Stimulated activated memory B cell treated with anti-CD40 and anti-IgM and Interleukin-4, amounts not matched to agents 10 μg/mL and 1 μg/mL and 100 μg/mL, for 72 hours (primary cell): ENCODE results near the gene SCARF1.

Source experiments
- ATAC-seq: fragments of 150-1000 bp; cut with Tn5 transposase; 2 replicates; pipeline ENCODE4 v1.10.0; 2021
- H3K27ac Mint-ChIP-seq: one replicate; pipeline ENCODE4 v1.8.0; 2022; ENCODE audit warnings: mild to moderate bottlenecking, mixed read lengths
- H3K27me3 Mint-ChIP-seq: one replicate; pipeline ENCODE4 v1.8.0; 2022; ENCODE audit warnings: mixed read lengths
- H3K36me3 Mint-ChIP-seq: one replicate; pipeline ENCODE4 v1.8.0; 2022; ENCODE audit warnings: mixed read lengths
- H3K4me1 Mint-ChIP-seq: one replicate; pipeline ENCODE4 v1.8.0; 2022; ENCODE audit warnings: mixed read lengths
- H3K4me3 Mint-ChIP-seq: one replicate; pipeline ENCODE4 v1.8.0; 2022; ENCODE audit warnings: mild to moderate bottlenecking, moderate library complexity, mixed read lengths
- H3K9me3 Mint-ChIP-seq: one replicate; pipeline ENCODE4 v1.8.0; 2022; ENCODE audit warnings: mixed read lengths

Gene SCARF1

DNA sequence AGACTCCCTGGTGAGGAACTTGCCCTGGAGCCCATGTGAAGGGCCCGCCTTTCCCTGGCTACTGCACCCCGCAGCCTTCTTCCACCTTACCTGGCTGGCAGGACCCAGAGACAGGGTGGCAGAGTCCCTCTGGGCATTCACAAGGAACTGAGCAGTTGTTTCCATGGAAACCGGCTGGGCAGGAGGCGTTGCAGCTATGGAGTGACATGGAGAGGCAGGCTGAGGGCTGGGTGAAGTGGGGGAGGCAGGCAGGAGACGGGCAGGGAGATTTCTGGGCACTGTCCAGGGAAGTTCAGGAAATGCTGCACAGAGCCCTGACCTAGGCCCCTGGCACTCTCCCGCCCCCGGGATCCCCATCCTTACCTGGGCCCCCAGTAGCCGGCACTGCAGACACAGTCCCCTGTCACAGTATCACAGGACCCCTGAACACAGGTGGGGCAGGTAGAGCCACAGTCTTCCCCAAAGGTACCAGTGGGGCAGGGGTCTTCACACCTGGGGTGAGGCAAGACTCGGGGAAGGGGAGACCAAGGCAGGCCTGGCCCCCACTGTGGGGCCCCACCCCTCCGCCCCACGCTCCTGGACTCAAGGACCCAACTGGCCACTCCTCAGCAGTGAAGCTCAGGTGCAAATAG, 5.9 kb downstream of the SCARF1 start:
- H3K27ac Mint-ChIP-seq, result peak overlapping the region; percentile 53
- ATAC-seq, result no peak
- H3K4me1 Mint-ChIP-seq, result peaks cover 28% of the 10 kb centered on the region
- peaks cover 6% of the 10 kb centered on the region for H3K36me3 Mint-ChIP-seq
- H3K9me3 Mint-ChIP-seq, result no peaks in the 10 kb centered on the region
- no peaks in the 10 kb centered on the region for H3K27me3 Mint-ChIP-seq
- no peak overlapping the region for H3K4me3 Mint-ChIP-seq

DNA sequence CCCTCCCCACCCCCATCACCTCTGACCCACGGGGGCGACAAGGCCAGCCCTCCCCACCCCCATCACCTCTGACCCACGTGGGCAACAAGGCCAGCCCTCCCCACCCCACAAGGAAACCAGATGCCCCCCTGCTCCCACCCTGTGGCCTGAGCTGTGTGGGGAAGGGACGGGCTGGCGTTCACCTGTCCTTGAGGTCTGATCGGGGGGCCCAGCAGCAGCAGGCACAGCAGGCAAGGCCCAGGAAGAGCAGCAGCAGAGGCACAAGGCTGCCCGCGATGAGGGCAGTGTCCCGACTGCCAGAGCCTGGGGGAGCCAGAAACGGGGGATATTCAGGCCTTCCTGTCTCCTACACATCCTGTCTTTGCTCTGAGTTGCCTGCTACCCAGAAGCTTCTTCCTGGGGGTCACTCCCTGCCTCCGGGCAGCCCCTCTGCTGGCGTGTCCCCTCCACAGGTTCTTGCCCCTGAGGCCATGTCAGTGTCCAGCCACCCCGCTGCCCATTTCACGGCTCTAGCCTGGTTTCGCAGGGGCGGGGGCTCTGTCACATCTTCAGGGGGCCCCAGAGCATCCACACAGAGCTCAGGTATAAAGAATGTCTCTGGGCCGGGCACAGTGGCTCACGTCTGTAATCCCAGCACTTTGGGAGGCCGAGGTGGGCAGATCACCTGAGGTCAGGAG, 6.8 kb downstream of the SCARF1 start:
- H3K36me3 Mint-ChIP-seq, result peaks cover 6% of the 10 kb centered on the region
- H3K27me3 Mint-ChIP-seq, result no peaks in the 10 kb centered on the region
- H3K27ac Mint-ChIP-seq, result peak overlapping the region; percentile 53
- no peaks in the 10 kb centered on the region for H3K9me3 Mint-ChIP-seq
- no peak for ATAC-seq
- no peak overlapping the region for H3K4me3 Mint-ChIP-seq
- H3K4me1 Mint-ChIP-seq, result peaks cover 19% of the 10 kb centered on the region

DNA sequence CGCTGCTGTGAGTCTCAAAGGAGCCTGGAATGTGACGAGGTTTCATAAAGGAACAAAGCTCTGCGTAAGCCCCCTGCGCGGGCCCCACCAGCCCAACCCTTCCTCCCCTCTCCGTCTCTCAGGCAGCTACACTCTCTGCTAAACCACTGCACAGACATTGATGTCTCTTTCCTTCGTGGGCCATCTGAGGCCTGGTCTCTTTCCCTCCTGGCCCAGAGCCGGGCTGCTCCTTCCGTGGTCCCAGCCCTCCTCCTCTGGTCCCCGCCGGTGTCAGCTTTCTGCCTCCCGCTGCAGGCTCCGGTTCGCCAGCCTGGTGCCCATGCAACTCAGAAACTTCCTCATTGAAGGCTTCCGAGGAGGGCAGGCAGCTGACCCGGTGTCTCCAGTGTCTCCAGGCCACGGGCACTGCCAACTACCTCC, 7.4 kb downstream of the SCARF1 start:
- no peak overlapping the region for H3K4me3 Mint-ChIP-seq
- H3K36me3 Mint-ChIP-seq, result peaks cover 6% of the 10 kb centered on the region
- no peak for ATAC-seq
- peaks cover 18% of the 10 kb centered on the region for H3K4me1 Mint-ChIP-seq
- no peaks in the 10 kb centered on the region for H3K27me3 Mint-ChIP-seq
- H3K27ac Mint-ChIP-seq, result peak overlapping the region; percentile 53
- no peaks in the 10 kb centered on the region for H3K9me3 Mint-ChIP-seq

DNA sequence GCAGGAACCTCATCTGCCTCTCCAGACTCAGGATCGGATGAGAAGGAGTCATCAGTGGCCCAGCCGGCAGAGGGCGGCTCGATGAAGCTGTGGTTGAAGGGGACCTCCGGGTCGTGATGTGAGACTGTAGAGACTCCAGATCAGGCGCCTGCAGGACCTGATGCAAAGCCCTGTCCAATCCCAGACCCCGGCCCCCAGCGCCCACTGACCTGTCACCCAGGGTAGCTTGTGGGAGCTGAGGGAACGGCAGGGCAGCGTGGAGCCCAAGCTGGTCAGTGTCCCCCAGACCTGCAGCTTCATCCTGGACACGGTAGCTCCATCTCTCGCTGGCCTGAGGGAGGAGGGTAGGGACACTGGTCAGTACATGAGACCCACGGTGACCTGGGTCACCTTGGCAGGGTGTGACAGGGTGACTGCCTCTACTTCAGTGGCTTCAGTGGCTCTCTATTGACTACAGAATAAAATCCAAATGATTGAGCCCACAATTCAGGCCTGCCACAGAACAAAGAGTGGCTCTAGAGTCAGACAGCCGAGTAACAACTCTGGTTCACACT, 8.7 kb downstream of the SCARF1 start:
- Mint-ChIP-seq H3K9me3 (no peaks in the 10 kb centered on the region), H3K36me3 (peaks cover 6% of the 10 kb centered on the region), H3K4me1 (peaks cover 20% of the 10 kb centered on the region), H3K27ac (peak overlapping the region; percentile 53), H3K4me3 (no peak overlapping the region), H3K27me3 (no peaks in the 10 kb centered on the region)
- no peak for ATAC-seq

GRCh38 chr17:1635675-1636465, 9.7 kb downstream of the SCARF1 start:
- no peaks in the 10 kb centered on the region for H3K27me3 Mint-ChIP-seq
- no peaks in the 10 kb centered on the region for H3K9me3 Mint-ChIP-seq
- H3K27ac Mint-ChIP-seq, result peak overlapping the region; percentile 50
- H3K4me1 Mint-ChIP-seq, result peaks cover 26% of the 10 kb centered on the region
- H3K36me3 Mint-ChIP-seq, result peaks cover 6% of the 10 kb centered on the region
- no peak overlapping the region for H3K4me3 Mint-ChIP-seq
- no peak for ATAC-seq

DNA sequence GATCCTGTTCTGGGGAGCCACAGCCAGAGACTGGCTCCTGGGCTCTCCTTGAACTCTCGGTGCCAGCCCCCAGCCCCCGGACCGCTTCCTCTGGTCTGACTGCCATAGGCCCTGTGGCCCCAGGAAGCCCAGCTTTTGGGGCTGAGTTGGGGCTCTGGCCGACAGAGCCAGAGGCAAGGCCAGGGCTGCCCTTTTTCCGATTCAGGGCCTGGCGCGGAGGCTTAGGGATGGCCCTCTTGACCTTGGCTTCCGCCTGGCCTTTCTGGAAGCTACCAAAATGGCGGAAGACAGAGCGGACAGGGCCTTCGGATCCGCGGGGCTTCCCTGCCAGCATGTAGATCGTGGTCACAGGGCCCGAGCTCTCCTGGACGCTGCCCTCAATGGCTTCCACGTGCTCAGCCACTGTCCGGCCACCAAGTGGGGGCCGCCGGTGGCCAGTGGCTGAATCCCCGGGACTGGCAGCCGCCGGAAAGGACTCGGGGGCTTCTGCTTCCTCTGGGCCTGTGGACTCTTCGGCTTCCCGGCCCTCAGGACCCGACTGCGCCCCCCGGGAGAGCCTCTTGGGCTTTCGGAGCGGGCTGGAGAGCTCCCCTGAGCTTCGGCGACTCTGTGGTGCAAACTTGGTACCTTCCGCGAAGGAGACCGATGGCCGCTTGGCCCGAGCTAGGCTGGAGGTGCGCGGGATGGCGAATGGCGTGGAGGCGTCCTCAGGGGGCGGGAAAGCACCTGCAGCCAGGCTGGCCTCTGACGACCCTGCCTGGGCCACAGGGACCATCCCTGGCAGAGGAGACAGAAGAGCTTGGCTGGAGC, 10.5 kb downstream of the SCARF1 start:
- peaks cover 32% of the 10 kb centered on the region for H3K4me1 Mint-ChIP-seq
- peaks cover 6% of the 10 kb centered on the region for H3K36me3 Mint-ChIP-seq
- no peaks in the 10 kb centered on the region for H3K27me3 Mint-ChIP-seq
- no peak for ATAC-seq
- H3K4me3 Mint-ChIP-seq, result no peak overlapping the region
- no peaks in the 10 kb centered on the region for H3K9me3 Mint-ChIP-seq
- no peak overlapping the region for H3K27ac Mint-ChIP-seq

DNA sequence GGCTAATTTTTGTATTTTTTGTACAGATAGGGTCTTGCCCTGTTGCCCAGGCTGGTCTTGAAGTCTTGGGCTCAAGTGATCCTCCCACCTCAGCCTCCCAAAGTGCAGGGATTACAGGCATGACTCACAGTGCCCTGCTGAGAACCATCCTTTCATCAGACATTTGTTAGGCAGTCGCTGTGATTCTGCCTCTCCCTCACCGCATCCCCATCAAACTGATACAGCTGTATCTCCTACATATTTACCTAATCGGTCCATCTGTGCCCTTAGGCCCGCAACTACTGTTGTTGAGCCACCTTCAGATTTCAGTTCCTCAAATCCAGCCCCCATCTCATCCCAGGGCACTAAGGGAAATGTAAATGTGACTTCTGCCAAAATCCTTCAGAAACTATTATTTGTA, 14.9 kb downstream of the SCARF1 start:
- peak overlapping the region; percentile 98 for H3K27ac Mint-ChIP-seq
- H3K9me3 Mint-ChIP-seq, result no peaks in the 10 kb centered on the region
- no peaks in the 10 kb centered on the region for H3K27me3 Mint-ChIP-seq
- peaks cover 19% of the 10 kb centered on the region for H3K36me3 Mint-ChIP-seq
- peak overlapping the region; percentile 82 for H3K4me3 Mint-ChIP-seq
- H3K4me1 Mint-ChIP-seq, result peaks cover 37% of the 10 kb centered on the region
- ATAC-seq, result no peak

DNA sequence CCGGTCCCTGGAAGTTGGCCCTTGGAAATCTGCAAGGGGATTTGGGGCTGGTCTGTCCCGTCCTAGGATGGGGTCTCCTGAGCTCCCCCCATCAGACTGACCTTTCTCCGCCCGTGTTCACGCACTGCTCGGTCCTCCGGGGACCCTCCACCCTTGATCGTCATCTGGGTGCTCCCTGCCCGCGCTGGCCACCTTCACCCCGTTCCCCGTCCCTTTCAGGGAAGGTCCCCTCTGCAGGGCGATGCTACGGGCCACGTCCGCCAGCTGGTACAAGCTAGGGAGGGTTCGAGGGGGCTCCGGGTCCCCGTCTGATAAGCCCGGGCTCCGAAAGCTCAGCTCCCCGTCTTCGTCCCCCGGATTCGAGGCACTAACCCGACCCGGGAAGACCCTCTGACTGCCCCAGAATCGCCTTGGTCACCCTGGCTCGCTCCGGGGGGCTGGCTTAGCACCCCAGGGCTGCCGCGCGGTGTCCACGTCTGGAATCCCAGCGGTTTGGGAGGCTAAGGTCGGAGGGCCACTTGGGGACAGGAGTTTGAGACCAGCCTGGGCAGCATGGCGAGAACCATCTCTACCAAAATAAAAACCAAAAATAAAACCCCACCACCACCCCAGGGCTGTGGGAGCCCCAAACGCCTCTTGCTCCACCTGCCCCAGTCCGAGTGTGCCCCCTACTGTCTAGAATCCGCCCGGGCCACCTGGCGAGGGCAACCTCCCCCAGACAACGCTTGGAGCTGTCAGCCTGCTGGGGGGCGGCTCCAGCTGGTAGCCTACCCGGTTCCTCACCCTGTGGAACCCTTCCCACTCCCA, 15.8 kb downstream of the SCARF1 start:
- H3K27me3 Mint-ChIP-seq, result no peaks in the 10 kb centered on the region
- peak overlapping the region; percentile 98 for H3K27ac Mint-ChIP-seq
- peaks cover 45% of the 10 kb centered on the region for H3K4me1 Mint-ChIP-seq
- H3K9me3 Mint-ChIP-seq, result no peaks in the 10 kb centered on the region
- H3K36me3 Mint-ChIP-seq, result peaks cover 26% of the 10 kb centered on the region
- H3K4me3 Mint-ChIP-seq, result peak overlapping the region; percentile 82
- peak; percentile 24 for ATAC-seq

DNA sequence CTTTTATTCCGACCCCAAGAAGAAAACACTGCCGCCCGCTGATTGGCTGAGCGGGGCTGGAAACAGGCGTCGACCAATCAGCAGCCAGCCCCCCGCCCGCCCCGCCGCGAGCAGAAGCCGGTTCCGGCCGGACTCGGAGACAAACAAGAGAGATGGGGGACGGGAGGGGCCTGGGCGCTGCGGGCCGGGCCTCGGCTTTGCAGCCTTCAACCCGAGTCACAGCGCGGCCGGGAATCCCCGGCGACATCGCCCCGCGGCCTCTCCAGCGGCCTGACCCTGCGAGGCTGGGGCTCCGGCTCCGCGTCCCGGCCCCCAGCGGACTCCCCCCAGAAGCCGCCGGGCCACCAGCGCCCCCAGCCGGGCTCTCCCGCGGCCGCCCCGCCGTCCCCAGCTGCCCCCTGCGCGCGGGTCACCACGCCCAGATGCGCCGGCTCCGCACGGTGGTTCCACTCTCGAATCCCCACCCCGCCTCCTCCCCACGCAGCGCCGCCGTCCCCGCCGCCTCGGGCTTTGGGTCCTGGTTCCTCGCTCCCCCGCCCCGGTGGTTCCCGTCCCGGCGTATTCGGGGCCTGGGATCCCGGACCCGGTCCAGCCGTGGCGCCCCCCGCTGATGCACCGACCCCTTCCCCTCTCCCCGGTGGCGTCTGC, 16.6 kb downstream of the SCARF1 start:
- peaks cover 50% of the 10 kb centered on the region for H3K4me1 Mint-ChIP-seq
- peak; percentile 87 for ATAC-seq

GRCh38 chr17:1627982-1628855, 17.3 kb downstream of the SCARF1 start, which contains the start of gene SLC43A2:
Gene SLC43A2 (minus strand): TSS chr17:1628834. CDS start chr17:1627874, 960 bp downstream.
- H3K4me1 Mint-ChIP-seq, result peaks cover 55% of the 10 kb centered on the region
- H3K27me3 Mint-ChIP-seq, result no peaks in the 10 kb centered on the region

More for the DNA sequence above, 16.6 kb downstream of the SCARF1 start:
- H3K27me3 Mint-ChIP-seq, result no peaks in the 10 kb centered on the region
- H3K9me3 Mint-ChIP-seq, result no peaks in the 10 kb centered on the region
- H3K36me3 Mint-ChIP-seq, result peaks cover 32% of the 10 kb centered on the region
- H3K4me3 Mint-ChIP-seq, result peak overlapping the region; percentile 89
- peak overlapping the region; percentile 98 for H3K27ac Mint-ChIP-seq

GRCh38 chr17:1627182-1627981, 18.1 kb downstream of the SCARF1 start:
- Mint-ChIP-seq H3K27ac (peak overlapping the region; percentile 98), H3K4me3 (peak overlapping the region; percentile 89), H3K36me3 (peaks cover 44% of the 10 kb centered on the region), H3K9me3 (no peaks in the 10 kb centered on the region), H3K27me3 (no peaks in the 10 kb centered on the region), H3K4me1 (peaks cover 55% of the 10 kb centered on the region)
- ATAC-seq, result peak; percentile 51

More at GRCh38 chr17:1627982-1628855, 17.3 kb downstream of the SCARF1 start, which contains the start of gene SLC43A2:
- H3K9me3 Mint-ChIP-seq, result no peaks in the 10 kb centered on the region
- peak within 1 kb of the TSS; percentile 98 for H3K27ac Mint-ChIP-seq
- ATAC-seq, result peak; percentile 78
- peaks cover 40% of the 10 kb centered on the region for H3K36me3 Mint-ChIP-seq
- H3K4me3 Mint-ChIP-seq, result peak within 1 kb of the TSS; percentile 89

- peak overlapping the region; percentile 89 for H3K4me3 Mint-ChIP-seq
- no peaks in the 10 kb centered on the region for H3K27me3 Mint-ChIP-seq
- peak overlapping the region; percentile 98 for H3K27ac Mint-ChIP-seq
- H3K9me3 Mint-ChIP-seq, result no peaks in the 10 kb centered on the region
- H3K36me3 Mint-ChIP-seq, result peaks cover 46% of the 10 kb centered on the region
- H3K4me1 Mint-ChIP-seq, result peaks cover 48% of the 10 kb centered on the region
- ATAC-seq, result no peak
Observed at GRCh38 chr17:1626333-1626732, 19.2 kb downstream of the SCARF1 start.
